Aortic smooth muscle cell (primary cell): ENCODE results near the gene HSCB. TPM values are rescaled to one million over a fixed set of nuclear protein-coding genes. Genes with fewer than 3 reads are reported as not detected.

Experiments
- total RNA-seq: library from RNA; depleted of rRNA; stranded (reverse); fragments of >200 nt; gene quantifications from 2 replicates; pipeline ENCODE4 v1.2.3, GENCODE V29; 2014

The HSCB gene
- 14.0 and 17.8 TPM in 2 replicates for total RNA-seq

GRCh38 chr22:28741785-28742561 lies at the start of gene HSCB, which contains the start of gene CHEK2:
Gene HSCB, plus strand, starts transcription at chr22:28742039. Its CDS starts 57 bp downstream, at chr22:28742096.
Gene CHEK2, minus strand, starts transcription at chr22:28741820. Its CDS starts 7,099 bp downstream, at chr22:28734721.

GRCh38 chr22:28772633-28773460 lies 31.0 kb downstream of the HSCB start, which contains the start of gene CCDC117:
Gene CCDC117, plus strand, starts transcription at chr22:28772695. Its CDS starts 155 bp downstream, at chr22:28772850.

GRCh38 chr22:28800308-28801041 lies 58.6 kb downstream of the HSCB start, which contains the start of gene XBP1:
Gene XBP1, minus strand, starts transcription at chr22:28800569.

Other genes starting within 250 kb of the HSCB start
- 12.2 and 19.3 TPM in 2 replicates for gene TTC28, start 62.2 kb upstream of the HSCB start, total RNA-seq
- 10.1 and 14.4 TPM in 2 replicates for gene CHEK2, start 219 bp upstream of the HSCB start, total RNA-seq
- gene CCDC117, start 30.7 kb downstream of the HSCB start, total RNA-seq, result 8.7 and 12.3 TPM in 2 replicates
- gene XBP1, start 58.5 kb downstream of the HSCB start, total RNA-seq, result 153 and 154 TPM in 2 replicates
- gene ZNRF3, start 141.5 kb downstream of the HSCB start, total RNA-seq, result 2.3 and 2.4 TPM in 2 replicates